NT2/D1 (cell line): ENCODE results near the gene SRPX2.

Experiments
- SUZ12 ChIP-seq: IDR thresholded peaks from 2 replicates; pipeline ENCODE4 v1.6.1; 2011; ENCODE audit not compliant: insufficient read length, insufficient read depth; ENCODE audit errors: extremely low read depth
- YY1 ChIP-seq: IDR thresholded peaks from 2 replicates; pipeline ENCODE4 v1.6.1; 2011; ENCODE audit not compliant: insufficient read length, insufficient read depth
- ZNF274 ChIP-seq: IDR thresholded peaks from 2 replicates; pipeline ENCODE4 v1.6.1; 2011; ENCODE audit warnings: mild to moderate bottlenecking, low read depth, low read length

GRCh38 chrX:100681599-100681998 lies 37.6 kb downstream of the SRPX2 start:
- TF ChIP-seq ZNF274 (no peak), SUZ12 (no peak), YY1 (no peak)
